ENCODE results near the gene MEIS3. TPM values are rescaled to one million over a fixed set of nuclear protein-coding genes. Genes with fewer than 3 reads are reported as not detected.

The MEIS3 gene
- total and polyA plus RNA-seq, 7 donors, result 0.92 to 19.4 (median 11.8) TPM

- intact Hi-C loops (cut with DNase I), result loop anchor here (5.0 kb wide), 1 partner anchor 172 kb away; the partner anchor contains the start of gene BICRA
- no peak overlapping the region for H3K27ac ChIP-seq
- H3K4me1 ChIP-seq, result peaks cover 0 to 5% (median 4%) of the 10 kb centered on the region in 4 donors
- no peak for DNase-seq
- H3K36me3 ChIP-seq, result no peaks in the 10 kb centered on the region
- H3K9me3 ChIP-seq, result no peaks in the 10 kb centered on the region
- peaks cover 0 to 22% (median 3%) of the 10 kb centered on the region in 3 donors for H3K27me3 ChIP-seq
- WGBS, 2 donors, result 47 to 51% methylated on average over 16 of the region's 16 CpGs
- TF ChIP-seq POLR2AphosphoS5 (IDR thresholded peaks at IDR 0.05) (no peak), CTCF (IDR thresholded peaks at IDR 0.05) (no peak), EP300 (IDR thresholded peaks at IDR 0.05) (no peak), POLR2A (IDR thresholded peaks at IDR 0.05) (no peak)
- no peak overlapping the region for H3K4me3 ChIP-seq
These were observed 15.9 kb upstream of the MEIS3 start for GRCh38 chr19:47435196-47435595.

- Histone ChIP-seq H3K4me1 (peaks cover 0 to 16% (median 15%) of the 10 kb centered on the region in 4 donors), H3K27ac (no peak overlapping the region), H3K4me3 (no peak overlapping the region), H3K27me3 (peaks cover 3 to 32% (median 5%) of the 10 kb centered on the region in 3 donors), H3K36me3 (no peaks in the 10 kb centered on the region), H3K9me3 (no peaks in the 10 kb centered on the region)
- WGBS, 2 donors, result 75% methylated on average over 7 of the region's 7 CpGs
- TF ChIP-seq EP300 (IDR thresholded peaks at IDR 0.05) (no peak), POLR2A (IDR thresholded peaks at IDR 0.05) (no peak), CTCF (IDR thresholded peaks at IDR 0.05) (no peak), POLR2AphosphoS5 (IDR thresholded peaks at IDR 0.05) (no peak)
- intact Hi-C loops (cut with DNase I), result no loop called here
- DNase-seq, result no peak
These were observed 14.8 kb upstream of the MEIS3 start for GRCh38 chr19:47434088-47434487.

- intact Hi-C loops (cut with DNase I), result no loop called here
- H3K4me1 ChIP-seq, result peaks cover 0 to 26% (median 25%) of the 10 kb centered on the region in 4 donors
- no peak overlapping the region for H3K4me3 ChIP-seq
- 32 to 48% methylated on average over 1 of the region's 1 CpG for WGBS, 2 donors
- H3K9me3 ChIP-seq, result no peaks in the 10 kb centered on the region
- TF ChIP-seq EP300 (IDR thresholded peaks at IDR 0.05) (no peak), POLR2A (IDR thresholded peaks at IDR 0.05) (no peak), CTCF (IDR thresholded peaks at IDR 0.05) (no peak), POLR2AphosphoS5 (IDR thresholded peaks at IDR 0.05) (no peak)
- H3K27me3 ChIP-seq, result peaks cover 3 to 32% (median 6%) of the 10 kb centered on the region in 3 donors
- no peaks in the 10 kb centered on the region for H3K36me3 ChIP-seq
- H3K27ac ChIP-seq, result no peak overlapping the region
- no peak for DNase-seq
These were observed 13.8 kb upstream of the MEIS3 start for GRCh38 chr19:47433121-47433520.

- peaks cover 3 to 32% (median 6%) of the 10 kb centered on the region in 3 donors for H3K27me3 ChIP-seq
- no peak overlapping the region for H3K4me3 ChIP-seq
- DNase-seq, result no peak
- no peaks in the 10 kb centered on the region for H3K36me3 ChIP-seq
- TF ChIP-seq CTCF (IDR thresholded peaks at IDR 0.05) (no peak), EP300 (IDR thresholded peaks at IDR 0.05) (no peak), POLR2A (IDR thresholded peaks at IDR 0.05) (no peak), POLR2AphosphoS5 (IDR thresholded peaks at IDR 0.05) (no peak)
- no peak overlapping the region for H3K27ac ChIP-seq
- intact Hi-C loops (cut with DNase I), result no loop called here
- H3K4me1 ChIP-seq, result peaks cover 0 to 32% (median 31%) of the 10 kb centered on the region in 4 donors
- H3K9me3 ChIP-seq, result no peaks in the 10 kb centered on the region
These were observed 13.2 kb upstream of the MEIS3 start for GRCh38 chr19:47432499-47432898.

GRCh38 chr19:47432091-47432490 lies 12.8 kb upstream of the MEIS3 start:
- Histone ChIP-seq H3K4me3 (no peak overlapping the region), H3K36me3 (no peaks in the 10 kb centered on the region), H3K27ac (no peak overlapping the region), H3K9me3 (no peaks in the 10 kb centered on the region), H3K27me3 (peaks cover 3 to 32% (median 6%) of the 10 kb centered on the region in 3 donors), H3K4me1 (peaks cover 0 to 36% (median 33%) of the 10 kb centered on the region in 4 donors)
- intact Hi-C loops (cut with DNase I), result no loop called here
- no peak for DNase-seq
- 73 to 83% methylated on average over 18 of the region's 18 CpGs for WGBS, 2 donors
- TF ChIP-seq CTCF (IDR thresholded peaks at IDR 0.05), result no peak
- no peak for TF ChIP-seq EP300 (IDR thresholded peaks at IDR 0.05)
- TF ChIP-seq POLR2AphosphoS5 (IDR thresholded peaks at IDR 0.05), result no peak
- no peak for TF ChIP-seq POLR2A (IDR thresholded peaks at IDR 0.05)
